HG03196 (cell line): Measurements from ENCODE around the gene CAMK4.

Experiments
- ATAC-seq: cut with Tn5 transposase; IDR thresholded peaks from one replicate; pipeline ENCODE4 v1.9.1; 2021; ENCODE audit not compliant: unreplicated experiment

CAMK4 gene

DNA sequence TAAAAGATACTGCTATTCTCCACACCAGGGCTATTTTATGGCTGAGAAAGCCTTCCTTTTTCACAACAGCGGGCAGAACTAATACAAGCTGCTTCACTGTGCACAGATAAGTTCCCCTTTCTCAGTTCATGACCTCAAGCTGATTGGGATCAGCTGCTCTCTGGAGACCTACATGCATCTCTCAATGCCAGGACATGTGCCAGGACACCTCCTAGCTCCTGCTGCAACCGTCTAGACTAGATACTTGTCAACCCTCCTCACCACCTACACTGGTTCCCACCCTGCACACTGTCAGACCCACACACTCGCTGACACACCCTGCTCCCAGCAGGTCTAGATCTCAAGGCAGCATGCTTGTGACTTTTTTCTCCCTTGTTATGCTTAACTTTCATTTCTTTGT is 248.4 kb downstream of the CAMK4 start:
- ATAC-seq, result peak; percentile 50

DNA sequence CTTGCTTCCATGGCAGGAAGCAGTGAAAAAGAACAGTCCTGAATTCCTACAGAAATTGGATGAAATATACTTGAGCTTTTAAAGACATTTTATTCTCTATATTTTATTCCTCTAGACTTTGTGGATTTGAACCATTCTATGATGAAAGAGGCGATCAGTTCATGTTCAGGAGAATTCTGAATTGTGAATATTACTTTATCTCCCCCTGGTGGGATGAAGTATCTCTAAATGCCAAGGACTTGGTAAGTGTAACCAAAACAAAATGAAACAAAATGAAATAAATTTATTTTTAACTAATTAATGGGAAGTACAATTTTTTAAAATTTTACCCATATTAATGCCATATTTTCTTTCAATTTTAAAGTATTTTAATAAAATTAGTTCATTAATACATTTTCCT is 254.1 kb downstream of the CAMK4 start:
- ATAC-seq, result no peak

DNA sequence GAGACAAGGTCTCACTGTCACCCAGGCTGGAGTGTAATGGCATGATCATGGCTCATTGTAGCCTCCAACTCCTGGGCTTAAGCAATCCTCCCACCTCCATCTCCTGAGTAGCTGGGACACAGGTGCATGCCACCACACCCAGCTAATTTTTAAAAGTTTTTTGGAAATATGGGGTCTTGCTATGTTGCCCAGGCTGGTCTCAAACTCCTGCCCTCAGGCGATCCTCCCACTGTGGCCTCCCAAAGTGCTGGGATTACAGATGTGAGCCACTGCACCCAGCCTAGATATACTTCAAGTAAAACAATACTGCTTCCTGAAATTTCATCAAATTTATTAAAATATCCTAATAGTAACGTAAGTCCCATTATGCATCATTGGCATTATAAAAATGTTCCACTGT is 254.7 kb downstream of the CAMK4 start:
- ATAC-seq, result no peak

DNA sequence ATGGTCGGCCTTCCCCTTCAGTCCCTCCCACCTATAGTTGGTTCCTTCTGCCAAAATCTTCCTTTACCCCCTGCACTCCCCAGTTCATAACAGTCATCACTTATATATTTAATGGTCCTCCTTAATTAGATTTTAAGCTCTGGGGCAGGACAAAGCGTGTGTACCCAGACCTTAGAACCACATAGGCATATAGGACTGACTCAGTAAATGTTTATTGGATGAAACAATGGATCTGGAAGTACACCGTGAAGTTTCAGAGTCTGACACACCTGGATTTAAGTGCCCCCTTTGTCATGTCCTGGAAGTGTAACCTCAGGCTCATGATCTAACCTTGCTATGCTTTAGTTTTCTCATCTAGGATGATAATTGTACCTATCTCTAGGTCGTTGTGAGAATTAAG is 256.2 kb downstream of the CAMK4 start:
- no peak for ATAC-seq

DNA sequence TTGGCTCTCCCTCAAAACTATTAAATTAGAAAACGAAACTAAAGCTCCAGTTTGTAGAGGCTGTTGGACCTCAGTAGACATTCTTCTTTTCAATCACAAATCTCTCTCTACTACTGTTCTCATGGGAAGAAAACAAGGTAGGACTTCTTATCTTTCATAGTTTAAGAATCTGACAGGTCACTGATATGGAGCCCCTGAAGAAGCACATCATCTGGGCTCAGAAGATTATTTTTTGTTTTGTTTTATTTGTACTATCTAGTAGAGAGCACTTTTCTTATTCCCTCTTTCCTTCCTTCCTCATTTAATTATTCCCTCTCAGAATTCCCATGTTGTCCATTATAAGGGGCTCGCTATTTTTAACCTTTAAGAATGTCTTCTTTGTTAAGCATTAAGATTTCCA is 261.9 kb downstream of the CAMK4 start:
- no peak for ATAC-seq

DNA sequence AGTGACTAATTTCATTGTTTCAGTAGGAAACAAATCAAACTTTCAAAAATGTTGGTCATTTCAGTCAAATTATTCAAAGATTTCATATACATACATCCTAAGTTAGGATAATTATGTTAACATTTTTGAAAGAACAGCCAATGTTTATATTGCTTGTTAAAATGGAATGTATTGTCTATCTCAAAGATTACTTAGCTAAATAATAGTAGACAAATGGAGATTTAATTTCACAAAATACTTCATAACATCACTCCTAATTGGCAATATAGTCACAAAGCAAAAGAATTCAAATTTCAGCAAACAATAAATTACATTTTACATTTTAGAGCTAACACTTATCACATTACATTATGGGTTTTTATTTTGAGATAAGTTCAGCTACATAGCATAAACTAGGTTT is 262.7 kb downstream of the CAMK4 start:
- no peak for ATAC-seq

DNA sequence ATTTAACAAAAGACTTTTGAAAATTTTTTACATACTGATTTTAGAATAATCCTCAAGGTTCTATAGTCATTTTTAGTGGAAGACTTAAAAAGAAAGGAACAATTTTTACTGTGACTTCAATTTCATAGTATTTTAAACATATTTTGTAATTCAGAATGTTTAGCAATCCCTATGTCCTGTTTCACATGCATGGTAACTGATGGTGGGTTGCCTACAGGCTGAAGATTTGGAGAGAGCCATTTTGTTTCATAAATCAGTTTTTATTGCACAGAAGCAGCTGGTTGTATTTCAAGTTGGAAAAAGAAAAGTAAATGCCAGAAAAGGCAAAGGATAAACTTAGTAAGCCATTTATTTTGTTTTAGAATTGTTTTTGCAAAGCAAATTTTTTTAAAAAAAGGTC is 264.2 kb downstream of the CAMK4 start:
- ATAC-seq, result no peak

DNA sequence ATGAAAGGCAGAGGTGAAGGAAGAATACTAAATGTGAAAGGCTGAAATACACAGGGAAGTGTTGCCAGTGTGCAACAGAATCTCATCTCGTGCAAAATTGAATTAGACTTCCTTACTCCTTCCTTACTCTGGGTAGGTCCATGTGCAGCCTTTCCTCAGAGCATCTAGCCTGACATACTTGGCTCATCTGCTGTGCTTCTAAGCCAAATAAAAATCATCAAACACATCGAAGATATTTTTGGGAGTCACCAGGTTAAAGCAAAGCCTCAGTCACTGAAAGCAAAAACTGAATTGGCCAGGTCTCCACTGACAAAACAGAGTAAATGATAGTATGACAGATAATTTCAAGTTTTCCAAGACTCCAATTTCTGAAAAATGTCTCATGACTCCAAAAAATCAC is 268.8 kb downstream of the CAMK4 start:
- no peak for ATAC-seq

DNA sequence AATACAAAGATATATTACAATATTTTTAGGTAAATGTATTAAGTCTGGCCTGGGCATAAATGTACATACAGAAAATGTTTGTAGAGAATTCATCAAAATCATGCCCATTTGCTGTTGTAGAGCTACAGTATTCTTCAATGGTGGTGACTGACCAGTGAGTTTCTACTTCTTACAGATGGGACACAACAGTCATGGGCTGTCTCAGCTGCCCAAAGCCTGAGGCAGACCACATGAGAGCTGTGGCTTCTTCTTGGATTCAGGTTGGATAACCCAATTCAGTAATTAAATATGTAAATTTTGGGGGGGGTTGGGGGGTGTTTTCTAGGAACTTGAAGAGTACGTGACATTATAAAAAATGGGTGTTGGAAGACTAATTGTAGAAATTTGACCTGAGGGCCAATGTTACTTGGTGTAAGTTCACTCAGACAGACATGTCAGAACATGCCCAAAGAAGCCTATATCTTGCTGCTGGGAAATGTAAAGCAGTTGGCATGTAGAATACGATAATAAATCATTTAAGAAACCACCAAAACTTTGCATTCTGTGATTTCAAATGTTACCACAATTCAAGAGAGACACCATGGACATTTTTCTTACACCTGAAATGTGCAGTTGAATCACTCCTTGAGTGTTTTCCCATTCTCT is 270.3 kb downstream of the CAMK4 start:
- ATAC-seq, result no peak

DNA sequence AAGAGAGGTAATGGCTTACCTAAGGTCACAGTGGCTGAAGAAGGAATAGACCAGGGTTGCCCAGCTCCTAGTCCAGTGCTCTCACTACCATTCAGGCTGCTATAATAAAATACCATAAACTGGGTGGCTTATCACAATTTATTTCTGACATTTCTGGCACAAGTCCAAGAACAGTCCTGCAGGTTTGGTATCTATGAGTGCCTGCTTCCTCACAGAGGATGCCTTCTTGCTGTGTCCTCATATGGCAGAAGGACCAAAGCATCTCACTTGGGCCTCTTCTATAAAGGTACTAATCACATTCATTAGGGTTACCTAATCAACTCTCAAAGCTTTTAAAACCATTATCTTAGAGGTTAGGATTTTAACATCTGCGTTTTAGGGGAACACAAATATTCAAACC is 271.0 kb downstream of the CAMK4 start:
- ATAC-seq, result no peak

DNA sequence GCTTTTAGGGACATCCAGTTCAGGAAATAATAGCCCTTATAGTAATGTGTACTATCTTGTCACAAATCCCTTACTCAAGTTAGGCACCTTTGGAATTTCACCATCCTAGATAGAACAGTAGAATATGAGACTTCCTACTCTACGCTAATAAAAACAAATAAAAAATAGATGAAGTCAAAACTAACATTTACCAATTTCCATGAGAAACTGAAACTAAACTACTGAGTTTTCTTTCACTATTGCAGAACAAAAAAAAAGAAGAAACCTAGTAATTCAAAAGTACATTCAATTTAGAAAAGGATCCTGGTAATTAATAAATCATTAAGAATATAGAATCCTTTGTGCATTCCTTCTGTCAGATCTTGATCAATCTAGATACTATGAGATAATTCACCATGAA is 274.2 kb downstream of the CAMK4 start:
- ATAC-seq, result no peak

DNA sequence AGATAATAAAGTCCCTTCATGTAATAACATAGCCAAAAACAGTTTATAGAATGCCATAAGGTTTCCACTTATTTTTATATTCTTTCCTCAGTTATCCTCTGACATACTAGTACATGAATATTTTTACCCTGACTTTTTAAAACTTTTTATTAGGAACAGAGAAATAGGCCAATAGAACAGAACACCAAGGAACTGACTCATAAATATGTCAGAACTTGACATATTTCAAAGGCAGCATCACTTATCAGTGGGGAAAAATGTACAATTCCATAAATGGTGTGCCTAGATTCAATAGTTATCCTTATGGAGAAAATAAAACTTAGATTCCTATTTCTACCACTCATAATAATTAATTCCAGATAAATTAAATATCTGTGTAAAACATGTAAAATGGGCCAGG is 278.8 kb downstream of the CAMK4 start:
- ATAC-seq, result no peak

DNA sequence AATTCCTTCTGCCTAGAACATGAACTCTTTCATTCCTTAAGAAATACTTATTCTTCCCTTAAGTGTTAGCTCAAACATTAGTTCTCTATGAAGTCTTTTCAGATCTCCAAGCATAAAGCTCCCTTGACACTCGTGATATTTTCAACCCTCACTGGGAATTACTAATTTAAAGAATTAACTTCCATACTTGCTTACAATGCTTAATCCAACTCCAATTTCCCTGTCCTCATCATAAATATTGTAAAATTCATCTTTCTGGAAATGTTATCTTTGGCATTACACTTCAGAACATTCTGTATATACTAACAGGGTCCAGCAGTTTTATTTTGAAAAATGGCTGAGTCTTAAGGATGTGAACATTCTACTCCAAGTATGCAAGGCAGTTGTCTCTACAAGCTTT is 280.9 kb downstream of the CAMK4 start:
- no peak for ATAC-seq

DNA sequence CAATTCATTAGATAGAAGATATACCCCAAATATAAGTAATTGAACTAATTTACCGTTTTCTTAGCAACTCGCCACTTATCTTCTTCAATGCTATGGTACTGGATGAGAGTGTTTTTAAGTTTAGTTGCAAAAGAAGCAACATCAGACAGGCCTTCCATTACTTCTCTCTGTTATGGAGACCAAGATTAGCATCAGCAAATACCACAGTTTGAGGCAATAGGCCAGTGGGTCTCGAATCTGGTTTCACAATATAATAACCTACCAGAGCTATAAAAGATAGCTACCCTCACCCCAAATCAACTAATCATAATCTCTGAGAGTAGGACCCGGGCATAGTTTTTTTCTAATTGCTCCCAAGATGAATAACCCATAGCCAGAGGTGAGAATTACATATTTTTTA is 283.1 kb downstream of the CAMK4 start:
- ATAC-seq, result no peak

DNA sequence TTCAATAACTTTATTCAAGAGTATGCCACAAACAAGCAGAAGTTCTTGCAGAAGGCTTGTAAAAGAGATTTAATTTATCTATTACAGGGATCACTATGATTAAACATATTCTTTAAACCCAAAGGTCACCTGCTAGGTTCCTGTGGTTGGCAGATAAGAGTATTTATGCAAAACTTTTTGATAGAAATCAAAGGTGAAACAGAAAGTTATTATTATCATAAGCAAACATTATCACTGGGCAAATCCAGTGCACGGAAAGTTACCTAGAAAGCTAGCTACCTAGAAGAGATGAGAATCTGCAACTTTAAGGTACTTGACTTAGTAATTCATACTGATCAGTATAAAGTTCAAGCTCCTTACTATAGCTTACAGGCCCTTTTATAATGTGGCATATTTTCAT is 284.9 kb downstream of the CAMK4 start:
- ATAC-seq, result no peak

DNA sequence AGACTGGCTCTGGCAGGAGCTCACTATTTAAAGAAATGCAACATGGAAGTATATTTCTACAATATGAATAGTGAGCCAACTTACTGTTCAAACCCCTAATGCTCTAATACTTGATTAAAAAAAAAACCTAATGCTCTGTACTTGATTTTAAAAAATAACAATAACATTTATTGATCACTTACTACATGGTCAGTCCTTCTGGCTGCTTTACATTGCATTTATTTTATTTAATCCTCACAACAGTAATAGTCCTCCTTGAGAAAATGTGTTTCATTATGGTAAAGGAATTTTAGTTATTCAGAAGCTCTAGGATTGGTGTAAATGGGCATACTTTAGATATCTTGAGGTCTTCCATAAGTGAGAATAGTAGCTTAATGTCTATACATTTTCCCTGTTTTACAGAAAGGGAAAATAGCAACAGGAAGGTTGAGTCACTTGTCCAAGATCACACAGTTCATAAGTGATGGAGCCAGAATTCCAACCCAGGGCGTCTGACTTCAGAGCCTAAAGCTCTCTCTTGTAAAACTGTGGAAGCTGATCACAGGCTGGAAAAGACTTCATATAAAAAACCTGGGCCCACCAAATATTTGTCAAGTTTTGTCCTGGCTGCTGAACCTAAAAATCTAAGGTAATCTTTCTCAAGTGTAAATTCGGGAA is 287.1 kb downstream of the CAMK4 start:
- no peak for ATAC-seq

DNA sequence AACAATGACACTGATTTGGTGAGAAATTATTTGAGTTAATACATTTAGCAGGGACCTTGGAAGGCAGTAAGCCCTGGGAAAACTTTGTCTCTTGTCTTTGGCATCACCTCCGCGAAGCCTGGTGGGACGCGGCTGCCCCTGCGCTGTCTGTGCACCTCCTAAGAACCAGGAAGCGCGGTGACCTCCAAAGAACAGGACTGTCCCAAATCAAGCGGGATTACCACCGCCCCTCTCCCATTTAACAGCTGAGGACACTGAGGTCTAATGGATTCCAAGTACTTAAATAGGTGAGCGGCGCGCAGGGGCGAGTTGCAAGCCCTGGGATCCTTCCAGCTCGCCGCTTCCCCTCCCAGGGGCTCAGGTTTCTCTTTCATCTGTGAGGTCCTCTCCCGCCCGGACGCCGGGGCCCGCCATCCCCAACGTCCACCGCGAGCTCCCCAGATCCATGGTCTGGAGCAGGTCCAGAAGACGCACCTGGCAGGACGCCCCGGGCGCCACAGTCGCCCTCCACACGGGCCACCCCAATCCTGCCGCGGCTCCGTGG is 287.7 kb downstream of the CAMK4 start:
- peak; percentile 25 for ATAC-seq

DNA sequence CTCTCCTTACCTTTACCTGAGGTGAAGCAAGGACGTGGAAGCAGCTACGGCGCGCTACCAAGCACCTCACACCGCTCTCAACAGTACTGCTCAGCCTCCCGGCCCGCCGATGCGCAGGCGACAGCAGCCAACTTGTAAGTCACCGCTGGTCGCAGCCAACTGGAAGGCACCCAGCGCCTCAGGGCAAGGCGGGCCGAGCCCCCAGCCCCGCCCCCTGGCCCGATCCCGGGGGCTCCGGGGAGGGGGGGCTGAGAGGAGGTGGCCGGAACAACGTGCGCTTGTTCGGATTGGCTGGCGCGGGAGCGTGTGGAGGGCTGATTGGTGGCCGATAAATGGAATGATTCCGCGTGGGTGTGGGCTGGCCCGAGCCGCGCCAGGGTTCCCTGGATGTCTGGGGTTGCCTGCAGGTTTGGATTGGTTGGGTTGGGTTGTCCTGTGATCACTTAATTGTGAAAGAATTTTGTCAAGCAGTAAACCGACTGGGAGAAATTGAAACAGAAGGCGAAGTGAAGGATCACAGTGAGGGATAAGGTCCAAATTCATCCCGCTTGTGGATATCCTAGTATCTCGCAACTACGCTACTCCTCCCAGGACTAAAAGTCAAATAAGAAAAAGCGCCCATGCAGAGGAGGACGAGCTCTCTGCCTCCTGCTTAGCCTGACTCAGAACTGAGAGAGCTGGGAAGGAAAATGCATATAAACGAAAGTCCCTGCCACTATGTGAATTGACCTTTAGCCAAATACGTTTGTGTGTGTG is 288.4 kb downstream of the CAMK4 start, which contains the start of gene STARD4:
TSS of gene STARD4 (minus strand) at position 161 of the 756 bp plus-strand sequence. CDS start 5,102 bp downstream, outside the sequence.
- peak; percentile 94 for ATAC-seq

DNA sequence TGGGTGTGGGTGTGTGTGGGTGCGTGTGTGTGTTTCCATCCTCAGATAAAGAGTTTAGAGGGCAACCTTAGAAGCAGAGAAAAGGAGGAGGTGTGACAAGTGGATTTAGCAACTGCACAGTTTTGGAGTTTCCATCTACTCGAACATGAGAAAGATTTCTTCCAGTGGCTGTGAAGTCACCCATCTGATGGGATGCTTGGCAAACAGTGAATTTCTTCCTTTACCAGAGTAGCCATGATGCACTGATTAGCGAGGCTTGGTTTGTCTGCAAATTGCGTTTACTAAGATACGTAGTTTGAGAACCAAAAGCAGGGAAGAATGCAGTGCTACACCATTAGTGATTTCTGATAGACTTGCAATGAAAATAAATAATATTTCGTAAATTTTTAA is 288.9 kb downstream of the CAMK4 start:
- no peak for ATAC-seq

DNA sequence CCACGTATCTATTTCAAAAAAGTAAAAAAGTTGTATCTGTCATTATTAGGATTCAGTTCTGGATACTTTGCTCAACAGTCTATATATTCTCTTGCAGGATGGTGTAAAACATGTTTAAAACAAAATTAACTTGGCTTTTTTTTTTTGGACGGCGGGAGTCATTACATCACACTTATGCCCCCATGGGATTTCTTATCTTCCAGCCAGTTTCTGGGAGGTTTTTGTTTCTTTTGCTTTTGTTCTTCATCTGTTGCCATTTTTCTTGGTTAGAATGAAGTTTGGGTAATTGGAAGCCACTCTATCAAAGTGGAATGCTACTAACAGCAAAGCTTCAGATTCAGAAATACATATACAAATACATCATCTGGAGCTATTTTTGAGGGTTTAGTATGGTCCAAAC is 289.9 kb downstream of the CAMK4 start:
- ATAC-seq, result no peak

DNA sequence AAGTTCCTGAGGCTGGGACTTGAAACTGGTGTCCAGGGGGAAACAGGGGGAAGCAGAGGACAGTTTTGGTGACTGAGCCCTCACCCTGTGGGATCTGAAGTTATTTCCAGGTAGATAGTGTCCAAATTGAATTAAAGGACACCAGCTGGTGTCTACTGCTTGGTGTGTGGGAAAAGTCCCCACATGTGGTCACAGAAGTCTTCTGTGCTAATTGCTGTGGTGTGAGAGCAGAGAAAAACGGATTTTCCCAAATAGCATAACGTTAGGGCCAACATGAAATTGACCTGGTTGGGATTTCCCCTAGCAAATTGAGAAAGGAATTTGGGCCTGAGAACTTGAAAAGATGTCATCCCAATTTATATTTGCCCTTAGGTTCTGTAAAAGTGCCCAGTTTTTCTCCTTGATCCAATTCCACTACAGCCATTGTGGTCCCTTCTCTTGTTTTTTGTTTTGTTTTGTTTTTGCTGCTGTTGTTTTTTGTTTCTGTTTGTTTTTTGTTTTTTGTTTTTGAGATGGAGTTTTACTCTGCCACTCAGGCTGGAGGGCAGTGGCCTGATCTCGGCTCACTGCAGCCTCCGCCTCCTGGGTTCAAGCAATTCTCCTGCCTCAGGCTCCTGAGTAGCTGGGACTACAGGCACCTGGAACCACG is 293.8 kb downstream of the CAMK4 start:
- no peak for ATAC-seq
